Panc1 (cell line): ENCODE results near the gene CD164L2. TPM values are rescaled to one million over a fixed set of nuclear protein-coding genes. Genes with fewer than 3 reads are reported as not detected.

ENCODE experiments used
- ATAC-seq: fragments of 200-7000 bp; cut with Tn5 transposase; 2 replicates; pipeline ENCODE4 v1.9.1; 2020; ENCODE audit warnings: mild to moderate bottlenecking, moderate library complexity
- BruUV-seq: library from RNA; stranded (reverse); fragments of 400-500 nt; replicated peaks from 2 replicates; lab custom pipeline; 2021; lab: Mats Ljungman, UMichigan
- CTCF ChIA-PET: fragments of 300-600 bp; sonication (Branson Sonifier 250); formaldehyde crosslinking; loops from one replicate; lab custom pipeline; 2022; ENCODE audit warnings: antibody characterized with exemption; lab: Charles Lee
- POLR2A ChIA-PET: fragments of 300-600 bp; sonication (Branson Sonifier 250); formaldehyde crosslinking; loops from one replicate; lab custom pipeline; 2022; ENCODE audit warnings: antibody characterized with exemption; lab: Charles Lee
- DNase-seq: peaks from one replicate; pipeline ENCODE4 v3.0.0-alpha.2; 2010; ENCODE audit warnings: low read depth, low spot score
- H3K27ac ChIP-seq: 2 replicates; pipeline ENCODE4 v1.5.1; 2011; ENCODE audit warnings: mild to moderate bottlenecking, low read length, inconsistent platforms
- H3K27me3 ChIP-seq: fragments of 200-500 bp; sonication (Bioruptor generic); 2 replicates; pipeline ENCODE4 v1.6.0; 2014; ENCODE audit warnings: low read length, inconsistent platforms; ENCODE audit not compliant: control insufficient read depth, insufficient read depth
- H3K36me3 ChIP-seq: fragments of 200-500 bp; sonication (Bioruptor generic); 2 replicates; pipeline ENCODE4 v1.5.1; 2014; ENCODE audit warnings: inconsistent platforms, mild to moderate bottlenecking, low read length, moderate library complexity; ENCODE audit not compliant: control insufficient read depth, insufficient read depth
- H3K4me1 ChIP-seq: 2 replicates; pipeline ENCODE4 v1.5.1; 2011; ENCODE audit warnings: inconsistent platforms, mild to moderate bottlenecking, low read length, moderate library complexity; ENCODE audit not compliant: control insufficient read depth, insufficient read depth
- H3K4me3 ChIP-seq, 2 experiments: 2 replicates each; pipeline ENCODE4 v1.5.1; 2011 to 2012; ENCODE audit warnings: low read depth in 2 of 2, low read length in 2 of 2, mild to moderate bottlenecking in 2 of 2, inconsistent platforms in 1 of 2, moderate library complexity in 1 of 2
- H3K9me3 ChIP-seq: fragments of 200-500 bp; sonication (Bioruptor generic); 2 replicates; pipeline ENCODE4 v1.5.1; 2014; ENCODE audit warnings: low read depth, mild to moderate bottlenecking, inconsistent platforms, low read length, moderate library complexity; ENCODE audit not compliant: control insufficient read depth, insufficient read depth
- CTCF ChIP-seq: fragments of 450-650 bp; IDR thresholded peaks from 2 replicates; pipeline ENCODE4 v1.5.1; 2017; ENCODE audit warnings: mild to moderate bottlenecking
- POLR2AphosphoS5 ChIP-seq: IDR thresholded peaks from 2 replicates; pipeline ENCODE4 v1.6.1; 2012; ENCODE audit warnings: mild to moderate bottlenecking, low read depth, low read length, moderate library complexity
- REST ChIP-seq, 2 experiments: IDR thresholded peaks; 2 replicates each; pipeline ENCODE4 v1.6.1; 2011 to 2012; ENCODE audit warnings: low read depth in 2 of 2, control low read depth in 1 of 2, low read length in 1 of 2, mild to moderate bottlenecking in 1 of 2, moderate library complexity in 1 of 2; ENCODE audit not compliant: insufficient read depth in 1 of 2
- SIN3A ChIP-seq: IDR thresholded peaks from 2 replicates; pipeline ENCODE4 v1.6.1; 2012; ENCODE audit warnings: low read depth, mild to moderate bottlenecking, low read length, moderate library complexity, borderline replicate concordance; ENCODE audit not compliant: insufficient read depth
- TCF7L2 ChIP-seq: IDR thresholded peaks from 2 replicates; pipeline ENCODE4 v1.6.1; 2011; ENCODE audit warnings: mild to moderate bottlenecking, low read depth, low read length, inconsistent platforms
- in situ Hi-C: cut with HindIII; loops from 2 replicates; pipeline ENCODE4 v1.10.0; 2016; ENCODE audit warnings: low sequenced_read_pairs, low pct_unique_long_range_greater_than_20kb
- intact Hi-C: fragments of 100-400 bp; cut with micrococcal nuclease; formaldehyde crosslinking; loops from one replicate; pipeline ENCODE4 v1.10.0; 2022; ENCODE audit not compliant: unreplicated experiment
- total RNA-seq: library from RNA; stranded (reverse); gene quantifications from one replicate; pipeline ENCODE4 v1.2.1, GENCODE V29; 2021; ENCODE audit not compliant: unreplicated experiment

Gene CD164L2
- total RNA-seq, 1 experiment from 2014 or later = 0.13 TPM

GRCh38 chr1:27364696-27365371, 18.3 kb downstream of the CD164L2 start:
- DNase-seq = no peak
- ChIA-PET POLR2A (interaction anchor here (0.6 to 1.0 kb wide), 2 partner anchors 20 to 208 kb away, joined by 3 to 10 read pairs; no protein-coding TSS in a partner anchor), CTCF (interaction anchor here (0.5 to 2.3 kb wide), 7 partner anchors 7 to 1013 kb away, joined by 3 to 16 read pairs (median 7); partner anchors contain the start of gene SLC9A1)
- Histone ChIP-seq H3K27me3 (no peaks in the 10 kb centered on the region), H3K9me3 (no peaks in the 10 kb centered on the region), H3K4me1 (peaks cover 15% of the 10 kb centered on the region), H3K36me3 (no peaks in the 10 kb centered on the region; the same call in 1 of the 2 replicates), H3K27ac (peak overlapping the region; percentile 82), H3K4me3 (peak overlapping the region; percentile 74 to 77)
- ATAC-seq = no peak; the same call in none of the 2 replicates
- in situ Hi-C loops (no loop called here), intact Hi-C loops (no loop called here)
- BruUV-seq = no TSS peak
- TF ChIP-seq CTCF (no peak), SIN3A (no peak), REST (IDR thresholded peaks at IDR 0.05; ENCODE audit: insufficient read depth in 1 of 2, low read depth in 2 of 2, low read length in 1 of 2) (no peak), POLR2AphosphoS5 (no peak), TCF7L2 (no peak)

GRCh38 chr1:27363766-27364695, 19.1 kb downstream of the CD164L2 start:
- ChIA-PET CTCF (interaction anchor here (0.6 kb wide), 1 partner anchor 383 kb away, joined by 3 read pairs; no protein-coding TSS in a partner anchor), POLR2A (no interaction called here)
- in situ Hi-C loops = no loop called here
- DNase-seq (no peak), ATAC-seq (no peak)
- Histone ChIP-seq H3K9me3 (no peaks in the 10 kb centered on the region), H3K4me3 (no peak overlapping the region), H3K36me3 (no peaks in the 10 kb centered on the region; the same call in 1 of the 2 replicates), H3K27ac (no peak overlapping the region), H3K27me3 (no peaks in the 10 kb centered on the region), H3K4me1 (peaks cover 15% of the 10 kb centered on the region)
- no TSS peak for BruUV-seq
- intact Hi-C loops = no loop called here
- TF ChIP-seq SIN3A = no peak
- no peak for TF ChIP-seq POLR2AphosphoS5
- TF ChIP-seq CTCF = no peak
- no peak for TF ChIP-seq REST (IDR thresholded peaks at IDR 0.05; ENCODE audit: insufficient read depth in 1 of 2, low read depth in 2 of 2, low read length in 1 of 2)
- TF ChIP-seq TCF7L2 = no peak
